ENCODE results near the gene HMBS.
A peak's percentile ranks its signal among the peaks of the same experiment; 100 is the strongest.

The HMBS gene

DNA sequence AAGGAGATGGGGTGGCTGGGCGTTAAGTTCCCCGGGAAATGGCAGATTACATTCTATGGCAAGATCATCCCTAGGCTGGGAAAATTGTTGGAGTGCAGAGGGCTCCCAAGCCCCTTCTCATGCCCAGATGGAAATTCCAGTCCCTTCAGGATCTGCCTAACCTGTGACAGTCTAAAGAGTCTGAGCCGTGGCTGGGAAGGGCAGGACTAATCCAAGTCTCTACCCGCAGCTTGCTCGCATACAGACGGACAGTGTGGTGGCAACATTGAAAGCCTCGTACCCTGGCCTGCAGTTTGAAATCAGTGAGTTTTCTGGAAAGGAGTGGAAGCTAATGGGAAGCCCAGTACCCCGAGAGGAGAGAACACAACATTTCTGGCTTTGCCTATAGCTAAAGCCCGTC lies 3.7 kb downstream of the HMBS start:
- Mint-ChIP-seq H3K36me3 (ENCODE audit: low read depth) (peaks cover 21% of the 10 kb centered on the region), H3K27me3 (ENCODE audit: low read depth) (no peaks in the 10 kb centered on the region), H3K4me1 (ENCODE audit: low read depth) (peaks cover 43% of the 10 kb centered on the region), H3K9me3 (no peaks in the 10 kb centered on the region), H3K4me3 (no peak overlapping the region), H3K27ac (no peak overlapping the region)
- DNase-seq (ENCODE audit: low spot score), result no peak

DNA sequence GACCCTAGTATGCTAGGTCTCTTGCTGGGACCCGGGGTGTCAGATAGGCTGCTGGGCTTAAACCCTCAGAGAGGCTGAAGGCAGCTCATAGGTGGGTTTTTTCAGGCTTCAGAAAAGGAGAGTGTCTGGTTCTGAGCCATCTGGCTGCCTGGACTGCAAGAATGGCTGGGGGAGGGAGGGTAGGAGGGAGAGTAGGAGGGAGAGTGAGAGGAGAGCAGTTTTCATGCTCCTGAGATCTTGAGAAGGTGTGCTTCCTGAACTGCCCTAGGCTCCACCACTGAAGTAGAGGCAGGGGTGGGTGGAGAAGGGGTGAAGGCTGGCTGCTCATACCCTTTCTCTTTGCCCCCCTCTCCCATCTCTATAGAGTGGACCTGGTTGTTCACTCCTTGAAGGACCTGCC lies 4.6 kb downstream of the HMBS start:
- peaks cover 49% of the 10 kb centered on the region for H3K4me1 Mint-ChIP-seq (ENCODE audit: low read depth)
- H3K9me3 Mint-ChIP-seq, result no peaks in the 10 kb centered on the region
- H3K27ac Mint-ChIP-seq, result peak overlapping the region; percentile 6
- DNase-seq (ENCODE audit: low spot score), result no peak
- no peak overlapping the region for H3K4me3 Mint-ChIP-seq
- peaks cover 30% of the 10 kb centered on the region for H3K36me3 Mint-ChIP-seq (ENCODE audit: low read depth)
- no peaks in the 10 kb centered on the region for H3K27me3 Mint-ChIP-seq (ENCODE audit: low read depth)

DNA sequence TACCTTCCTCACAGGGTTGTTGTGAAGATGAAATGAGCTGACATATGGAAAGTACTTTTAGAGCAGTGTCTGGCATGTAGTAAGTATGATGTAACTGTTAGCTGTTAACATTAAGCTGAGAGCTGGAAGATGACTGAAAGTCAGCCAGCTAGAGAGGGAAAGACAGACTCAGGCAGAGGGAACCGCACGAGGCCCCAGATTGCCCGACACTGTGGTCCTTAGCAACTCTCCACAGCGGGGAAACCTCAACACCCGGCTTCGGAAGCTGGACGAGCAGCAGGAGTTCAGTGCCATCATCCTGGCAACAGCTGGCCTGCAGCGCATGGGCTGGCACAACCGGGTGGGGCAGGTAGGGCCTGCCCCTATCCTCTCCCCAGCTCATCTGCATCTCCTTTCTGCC lies 6.5 kb downstream of the HMBS start:
- H3K36me3 Mint-ChIP-seq (ENCODE audit: low read depth), result peaks cover 39% of the 10 kb centered on the region

DNA sequence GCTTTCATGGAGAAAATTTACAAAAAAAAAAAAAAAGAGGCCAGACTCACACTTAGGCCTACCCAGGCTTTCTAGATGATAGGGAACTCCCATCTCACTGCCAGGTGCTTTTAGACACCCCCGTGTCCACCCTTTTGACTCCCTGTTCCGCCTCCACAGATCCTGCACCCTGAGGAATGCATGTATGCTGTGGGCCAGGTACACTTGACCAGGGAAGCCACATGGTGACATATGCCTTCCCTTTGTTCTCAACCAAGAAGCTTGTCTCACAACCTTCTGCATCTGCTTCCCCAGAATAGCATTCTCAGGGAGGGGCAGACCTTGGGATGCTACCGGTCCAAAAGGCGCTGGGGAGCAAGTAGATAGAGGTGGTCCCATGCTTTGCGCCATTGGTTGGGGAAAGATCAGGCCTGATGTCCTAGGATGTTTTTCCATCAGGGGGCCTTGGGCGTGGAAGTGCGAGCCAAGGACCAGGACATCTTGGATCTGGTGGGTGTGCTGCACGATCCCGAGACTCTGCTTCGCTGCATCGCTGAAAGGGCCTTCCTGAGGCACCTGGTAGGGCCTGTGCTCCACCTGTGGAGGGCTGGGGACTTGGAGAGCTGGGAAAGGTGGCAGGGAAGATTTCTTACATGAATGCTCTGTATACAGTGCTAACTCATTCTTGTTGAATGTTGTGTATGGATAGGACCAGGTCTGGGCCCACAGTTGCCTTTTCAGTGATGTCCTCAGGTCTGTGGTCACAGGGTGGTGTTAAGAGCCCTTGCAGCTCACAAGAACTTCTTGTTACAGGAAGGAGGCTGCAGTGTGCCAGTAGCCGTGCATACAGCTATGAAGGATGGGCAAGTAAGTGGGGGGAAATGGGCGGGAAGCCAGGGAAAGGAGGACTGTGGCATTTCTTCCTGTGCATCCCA lies 7.5 kb downstream of the HMBS start:
- peak overlapping the region; percentile 64 for H3K27ac Mint-ChIP-seq
- peaks cover 46% of the 10 kb centered on the region for H3K36me3 Mint-ChIP-seq (ENCODE audit: low read depth)
- H3K4me1 Mint-ChIP-seq (ENCODE audit: low read depth), result peaks cover 47% of the 10 kb centered on the region
- H3K27me3 Mint-ChIP-seq (ENCODE audit: low read depth), result peaks cover 3% of the 10 kb centered on the region
- H3K9me3 Mint-ChIP-seq, result no peaks in the 10 kb centered on the region
- peak overlapping the region; percentile 93 for H3K4me3 Mint-ChIP-seq
- no peak for DNase-seq (ENCODE audit: low spot score)

More for the DNA sequence above, 6.5 kb downstream of the HMBS start:
- Mint-ChIP-seq H3K9me3 (no peaks in the 10 kb centered on the region), H3K27ac (no peak overlapping the region), H3K4me3 (no peak overlapping the region), H3K4me1 (ENCODE audit: low read depth) (peaks cover 49% of the 10 kb centered on the region), H3K27me3 (ENCODE audit: low read depth) (peaks cover 3% of the 10 kb centered on the region)
- no peak for DNase-seq (ENCODE audit: low spot score)

DNA sequence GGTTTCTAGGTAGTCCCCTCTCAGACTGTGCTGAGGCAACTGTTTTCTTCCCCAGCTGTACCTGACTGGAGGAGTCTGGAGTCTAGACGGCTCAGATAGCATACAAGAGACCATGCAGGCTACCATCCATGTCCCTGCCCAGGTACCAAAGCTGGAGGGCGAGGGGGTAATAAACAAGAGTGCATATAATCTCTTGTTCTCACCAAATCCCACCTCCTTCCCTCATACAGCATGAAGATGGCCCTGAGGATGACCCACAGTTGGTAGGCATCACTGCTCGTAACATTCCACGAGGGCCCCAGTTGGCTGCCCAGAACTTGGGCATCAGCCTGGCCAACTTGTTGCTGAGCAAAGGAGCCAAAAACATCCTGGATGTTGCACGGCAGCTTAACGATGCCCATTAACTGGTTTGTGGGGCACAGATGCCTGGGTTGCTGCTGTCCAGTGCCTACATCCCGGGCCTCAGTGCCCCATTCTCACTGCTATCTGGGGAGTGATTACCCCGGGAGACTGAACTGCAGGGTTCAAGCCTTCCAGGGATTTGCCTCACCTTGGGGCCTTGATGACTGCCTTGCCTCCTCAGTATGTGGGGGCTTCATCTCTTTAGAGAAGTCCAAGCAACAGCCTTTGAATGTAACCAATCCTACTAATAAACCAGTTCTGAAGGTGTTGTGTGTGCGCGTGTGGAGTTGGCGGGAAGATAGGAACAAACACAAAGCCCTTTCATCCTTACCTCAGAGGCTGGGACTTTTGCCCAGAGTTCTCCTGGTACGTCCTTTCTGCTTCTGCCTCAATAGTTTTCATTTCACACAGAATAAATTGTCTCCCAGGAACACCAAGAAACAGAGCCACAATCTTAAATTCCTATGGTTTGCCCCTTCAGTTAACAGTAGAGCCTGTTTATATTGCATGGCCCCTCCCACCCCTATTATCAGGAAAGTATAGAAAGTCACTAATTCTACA lies 8.5 kb downstream of the HMBS start:
- H3K9me3 Mint-ChIP-seq, result no peaks in the 10 kb centered on the region
- H3K27ac Mint-ChIP-seq, result peak overlapping the region; percentile 89
- H3K27me3 Mint-ChIP-seq (ENCODE audit: low read depth), result peaks cover 3% of the 10 kb centered on the region
- peaks cover 55% of the 10 kb centered on the region for H3K36me3 Mint-ChIP-seq (ENCODE audit: low read depth)
- H3K4me1 Mint-ChIP-seq (ENCODE audit: low read depth), result peaks cover 37% of the 10 kb centered on the region
- H3K4me3 Mint-ChIP-seq, result peak overlapping the region; percentile 93
- DNase-seq (ENCODE audit: low spot score), result no peak

DNA sequence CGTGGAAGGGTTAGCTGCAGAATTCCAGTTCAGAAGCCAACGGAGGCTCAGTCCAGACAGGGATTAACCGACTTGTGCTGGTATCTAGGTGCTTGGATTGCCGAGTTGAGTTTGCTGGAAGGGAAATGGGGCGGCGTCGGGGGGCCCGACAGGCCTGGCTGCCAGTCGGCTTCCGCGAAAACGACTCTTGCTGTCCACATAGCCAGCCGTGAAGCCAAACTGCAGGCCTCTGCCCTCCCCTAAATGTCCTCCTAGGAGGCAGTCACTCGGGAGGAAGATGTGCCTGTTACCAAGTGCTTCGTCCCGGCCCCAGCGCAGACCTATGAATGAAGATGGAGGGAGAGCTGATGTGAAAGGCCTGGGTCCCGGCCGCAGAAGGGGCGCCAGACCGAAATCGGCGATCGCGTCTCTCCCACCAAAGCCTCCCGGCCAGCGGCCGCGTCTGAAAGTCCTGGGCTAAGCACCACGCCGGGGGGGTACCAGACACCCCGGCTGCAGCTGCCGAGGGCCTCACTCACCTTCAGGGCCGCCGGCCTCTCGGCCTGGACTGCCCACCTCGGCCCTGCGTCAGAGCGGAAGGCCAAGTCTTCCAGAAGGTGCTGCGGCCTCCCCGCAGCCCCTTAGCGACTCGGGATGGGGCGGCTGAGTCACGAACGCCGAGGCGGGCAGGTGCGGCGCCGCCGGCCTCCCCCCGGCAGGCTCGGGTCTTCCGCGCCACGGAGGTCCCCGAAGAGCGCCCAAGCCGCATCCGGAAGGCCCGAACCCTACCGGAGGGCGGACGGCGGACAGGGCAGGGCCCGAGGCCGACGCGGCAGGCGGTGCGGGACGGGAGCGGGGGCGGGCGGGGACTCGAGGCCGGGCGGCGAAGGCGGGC lies 9.5 kb downstream of the HMBS start:
- H3K36me3 Mint-ChIP-seq (ENCODE audit: low read depth), result peaks cover 64% of the 10 kb centered on the region
- H3K9me3 Mint-ChIP-seq, result no peaks in the 10 kb centered on the region
- peak overlapping the region; percentile 93 for H3K4me3 Mint-ChIP-seq
- peaks cover 3% of the 10 kb centered on the region for H3K27me3 Mint-ChIP-seq (ENCODE audit: low read depth)
- H3K27ac Mint-ChIP-seq, result peak overlapping the region; percentile 94
- H3K4me1 Mint-ChIP-seq (ENCODE audit: low read depth), result peaks cover 37% of the 10 kb centered on the region
- peak; percentile 46 for DNase-seq (ENCODE audit: low spot score)

DNA sequence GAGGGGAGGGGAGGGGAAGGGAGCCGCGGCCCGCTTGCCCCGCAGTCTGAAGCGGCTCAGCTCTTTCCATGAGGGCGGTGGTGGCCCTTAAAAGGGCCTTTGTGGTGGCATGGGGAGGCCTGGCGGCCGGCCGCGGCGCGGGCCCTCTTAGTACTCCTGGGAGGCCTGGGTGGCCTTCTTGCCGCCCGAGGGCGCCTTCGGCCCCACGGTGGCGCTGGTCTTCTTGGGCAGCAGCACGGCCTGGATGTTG lies 10.1 kb downstream of the HMBS start:
- peak; percentile 76 for DNase-seq (ENCODE audit: low spot score)
- H3K36me3 Mint-ChIP-seq (ENCODE audit: low read depth), result peaks cover 65% of the 10 kb centered on the region
- peak overlapping the region; percentile 94 for H3K27ac Mint-ChIP-seq
- H3K4me3 Mint-ChIP-seq, result peak overlapping the region; percentile 92
- H3K4me1 Mint-ChIP-seq (ENCODE audit: low read depth), result peaks cover 38% of the 10 kb centered on the region
- peaks cover 3% of the 10 kb centered on the region for H3K27me3 Mint-ChIP-seq (ENCODE audit: low read depth)
- H3K9me3 Mint-ChIP-seq, result no peaks in the 10 kb centered on the region

DNA sequence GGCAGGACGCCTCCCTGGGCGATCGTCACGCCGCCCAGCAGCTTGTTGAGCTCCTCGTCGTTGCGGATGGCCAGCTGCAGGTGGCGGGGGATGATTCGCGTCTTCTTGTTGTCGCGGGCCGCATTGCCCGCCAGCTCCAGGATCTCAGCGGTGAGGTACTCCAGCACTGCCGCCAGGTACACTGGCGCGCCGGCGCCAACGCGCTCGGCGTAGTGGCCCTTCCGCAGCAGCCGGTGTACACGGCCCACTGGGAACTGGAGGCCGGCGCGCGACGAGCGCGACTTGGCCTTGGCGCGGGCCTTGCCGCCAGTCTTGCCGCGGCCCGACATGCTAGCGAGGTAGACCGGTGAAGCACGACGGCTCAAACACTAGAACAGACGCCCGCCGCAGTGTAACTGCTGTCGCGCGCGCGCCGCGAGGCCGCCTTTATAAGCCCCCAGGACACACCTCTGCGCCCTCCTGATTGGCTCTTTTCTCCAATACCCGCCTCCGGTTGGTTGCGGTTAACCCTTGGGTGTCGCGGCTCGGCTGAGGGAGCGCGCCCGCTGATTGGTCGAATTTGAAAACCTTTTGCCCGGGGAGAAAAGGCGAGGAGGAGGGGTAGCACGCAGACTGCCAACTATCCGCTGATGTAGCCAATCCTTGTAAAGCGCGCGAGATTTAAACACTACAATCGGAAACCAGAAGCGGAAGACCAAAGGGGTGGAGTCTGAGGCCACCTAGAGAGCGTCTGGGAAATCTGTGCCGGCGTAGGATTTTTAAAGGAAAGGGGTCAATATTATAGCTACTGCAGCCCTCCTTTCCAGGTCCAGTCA lies 10.6 kb downstream of the HMBS start:
- Mint-ChIP-seq H3K9me3 (no peaks in the 10 kb centered on the region), H3K27me3 (ENCODE audit: low read depth) (peaks cover 3% of the 10 kb centered on the region), H3K27ac (peak overlapping the region; percentile 94), H3K4me3 (peak overlapping the region; percentile 92), H3K36me3 (ENCODE audit: low read depth) (peaks cover 69% of the 10 kb centered on the region), H3K4me1 (ENCODE audit: low read depth) (peaks cover 42% of the 10 kb centered on the region)
- DNase-seq (ENCODE audit: low spot score), result peak; percentile 100

DNA sequence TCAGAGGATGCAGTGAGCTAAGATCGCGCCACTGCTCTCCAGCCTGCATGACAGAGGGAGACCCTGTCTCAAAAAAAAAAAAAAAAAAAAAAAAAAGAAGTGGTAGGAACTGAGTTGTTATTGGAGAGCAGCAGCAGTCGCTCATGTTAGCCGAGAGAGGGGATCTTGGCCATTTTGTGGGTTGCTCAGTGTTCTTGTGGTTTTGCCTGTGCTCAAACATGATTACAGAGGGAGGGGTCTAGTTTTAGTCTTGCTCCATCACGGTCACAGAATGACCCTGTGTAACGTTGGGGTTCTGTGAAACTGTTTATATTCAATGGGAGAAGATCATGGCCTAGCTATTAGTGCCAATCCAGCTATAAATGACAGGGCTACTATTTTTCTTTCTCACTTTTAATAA lies 15.0 kb downstream of the HMBS start:
- no peaks in the 10 kb centered on the region for H3K9me3 Mint-ChIP-seq
- peaks cover 41% of the 10 kb centered on the region for H3K36me3 Mint-ChIP-seq (ENCODE audit: low read depth)
- peaks cover 33% of the 10 kb centered on the region for H3K4me1 Mint-ChIP-seq (ENCODE audit: low read depth)
- H3K27ac Mint-ChIP-seq, result peak overlapping the region; percentile 83
- peak overlapping the region; percentile 93 for H3K4me3 Mint-ChIP-seq
- H3K27me3 Mint-ChIP-seq (ENCODE audit: low read depth), result peaks cover 3% of the 10 kb centered on the region
- no peak for DNase-seq (ENCODE audit: low spot score)

DNA sequence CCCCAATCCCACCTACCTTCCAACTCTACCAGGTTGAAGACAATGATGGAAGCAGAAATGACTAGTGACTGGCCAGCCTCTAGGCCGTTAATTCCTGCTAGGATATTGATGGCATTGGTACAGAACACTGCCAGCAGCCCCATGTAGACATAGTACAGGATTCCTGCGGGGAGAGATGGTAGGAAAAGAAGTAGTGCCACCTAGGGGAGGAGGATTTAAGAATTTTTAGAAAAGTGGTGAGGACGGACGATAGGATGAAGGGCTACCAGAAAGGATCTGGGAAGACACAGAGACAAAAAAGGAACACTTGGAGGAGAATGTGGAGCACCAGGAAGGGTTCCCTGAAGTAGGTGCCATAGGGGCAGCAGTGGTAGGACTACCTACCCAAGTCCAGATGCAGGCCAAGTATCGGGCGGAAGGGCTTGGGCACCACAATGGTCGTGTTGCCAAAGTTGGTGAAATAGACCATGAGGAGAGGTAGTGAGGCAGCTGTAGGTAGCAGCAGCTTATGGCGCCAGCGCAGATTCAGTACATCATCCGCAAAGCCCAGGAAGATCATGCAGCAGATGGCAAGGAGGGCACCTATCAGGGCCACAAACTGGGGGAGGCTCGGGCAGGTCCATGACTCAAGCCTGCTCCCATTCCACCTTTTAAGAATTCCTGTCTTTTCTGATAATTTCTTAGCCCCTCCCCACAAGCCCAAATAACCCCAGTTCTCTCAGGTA lies 15.7 kb downstream of the HMBS start:
- Mint-ChIP-seq H3K4me3 (peak overlapping the region; percentile 93), H3K4me1 (ENCODE audit: low read depth) (peaks cover 34% of the 10 kb centered on the region), H3K9me3 (no peaks in the 10 kb centered on the region), H3K27ac (peak overlapping the region; percentile 97), H3K27me3 (ENCODE audit: low read depth) (peaks cover 1% of the 10 kb centered on the region), H3K36me3 (ENCODE audit: low read depth) (peaks cover 34% of the 10 kb centered on the region)
- no peak for DNase-seq (ENCODE audit: low spot score)

DNA sequence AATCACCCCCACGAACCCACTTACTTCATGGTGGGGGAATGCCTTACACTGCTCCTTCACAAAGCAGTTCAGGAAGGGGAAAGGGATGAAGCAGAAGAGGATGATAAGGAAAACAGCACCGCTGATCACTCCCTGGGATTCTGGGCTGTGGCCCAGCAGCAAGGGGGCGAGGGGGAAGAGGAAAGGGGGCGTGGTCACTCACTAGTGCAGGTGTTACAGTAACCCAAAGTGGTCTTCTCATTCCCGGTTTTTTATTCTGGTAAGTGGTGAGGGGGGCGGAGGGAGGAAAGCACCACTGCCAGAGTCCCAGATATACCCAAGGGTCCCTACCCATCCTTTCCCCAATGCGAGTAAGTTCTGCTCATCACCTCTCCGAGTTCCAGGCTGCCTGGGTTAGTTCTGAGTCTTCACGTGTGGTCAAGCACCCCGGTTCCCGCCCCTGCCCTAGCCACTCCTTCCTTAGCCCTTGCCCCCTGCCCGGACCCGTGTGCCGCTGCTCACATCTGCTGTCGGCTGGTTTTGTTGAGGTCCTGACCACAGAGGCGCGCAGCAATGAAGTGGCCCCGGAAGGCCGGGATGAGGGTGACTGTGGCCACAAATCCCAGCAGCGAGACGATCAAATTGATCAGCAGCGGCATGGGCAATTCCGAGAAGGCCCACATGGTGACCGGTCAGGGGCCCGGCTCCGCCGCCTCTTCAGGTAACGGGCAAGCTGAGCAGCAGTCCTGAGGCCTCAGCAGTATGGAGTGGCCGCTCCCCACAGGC lies 16.5 kb downstream of the HMBS start:
- H3K27ac Mint-ChIP-seq, result peak overlapping the region; percentile 97
- peak overlapping the region; percentile 93 for H3K4me3 Mint-ChIP-seq
- H3K4me1 Mint-ChIP-seq (ENCODE audit: low read depth), result peaks cover 30% of the 10 kb centered on the region
- H3K36me3 Mint-ChIP-seq (ENCODE audit: low read depth), result peaks cover 32% of the 10 kb centered on the region
- no peaks in the 10 kb centered on the region for H3K27me3 Mint-ChIP-seq (ENCODE audit: low read depth)
- no peaks in the 10 kb centered on the region for H3K9me3 Mint-ChIP-seq
- no peak for DNase-seq (ENCODE audit: low spot score)

All from T-helper 2 cell treated with Interferon-gamma antibody and Interleukin-4, amounts not matched to agents 5 μg/mL and 100 μg/mL, for 36 hours (primary cell).